ENCODE data around the gene CFAP410. TPM values are rescaled to one million over a fixed set of nuclear protein-coding genes. Genes with fewer than 3 reads are reported as not detected.

The CFAP410 gene
- 13.8 and 15.2 TPM in 2 replicates for total RNA-seq

GRCh38 chr21:44338971-44339910, at the start of gene CFAP410:
CFAP410 (minus strand) TSS chr21:44339390; CDS start chr21:44339194, 196 bp downstream.
- H3K27me3 Mint-ChIP-seq (ENCODE audit: low read depth) = no peaks in the 10 kb centered on the region
- peaks cover 19% of the 10 kb centered on the region for H3K4me1 Mint-ChIP-seq (ENCODE audit: low read depth)
- H3K36me3 Mint-ChIP-seq (ENCODE audit: low read depth) = no peaks in the 10 kb centered on the region
- intact Hi-C loops (cut with micrococcal nuclease) = loop anchor here (2.0 to 5.0 kb wide), 2 partner anchors 38 to 478 kb away; partner anchors contain the start of genes PFKL and SUMO3
- H3K4me3 Mint-ChIP-seq (ENCODE audit: low read depth) = peak within 1 kb of the TSS; percentile 93
- peak within 1 kb of the TSS; percentile 91 for H3K27ac Mint-ChIP-seq
- no peaks in the 10 kb centered on the region for H3K9me3 Mint-ChIP-seq
- peak; percentile 95 for DNase-seq (ENCODE audit: low spot score)

DNA sequence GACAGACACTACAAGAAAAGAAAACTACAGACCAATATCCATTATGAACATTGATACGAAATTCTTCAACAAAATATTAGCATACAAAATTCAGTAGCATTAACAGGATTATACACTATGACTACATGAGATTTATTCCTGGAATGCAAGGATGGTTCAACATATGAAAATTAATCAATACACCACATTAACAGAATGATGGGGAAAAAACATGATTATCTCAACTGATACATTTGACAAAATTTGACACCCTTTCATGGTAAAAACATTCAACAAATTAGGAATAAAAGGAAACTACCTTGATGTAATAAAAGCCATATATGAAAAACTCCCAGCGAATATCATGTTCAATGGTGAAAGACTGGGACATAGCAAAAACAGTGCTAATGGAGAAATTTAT, 45.8 kb upstream of the CFAP410 start:
- DNase-seq (ENCODE audit: low spot score) = no peak
- Mint-ChIP-seq H3K36me3 (ENCODE audit: low read depth) (peaks cover 42% of the 10 kb centered on the region), H3K4me3 (ENCODE audit: low read depth) (no peak overlapping the region), H3K27ac (no peak overlapping the region), H3K4me1 (ENCODE audit: low read depth) (no peaks in the 10 kb centered on the region), H3K9me3 (peaks cover 37% of the 10 kb centered on the region), H3K27me3 (ENCODE audit: low read depth) (no peaks in the 10 kb centered on the region)
- intact Hi-C loops (cut with micrococcal nuclease) = no loop called here

- Mint-ChIP-seq H3K4me3 (ENCODE audit: low read depth) (no peak overlapping the region), H3K36me3 (ENCODE audit: low read depth) (peaks cover 42% of the 10 kb centered on the region), H3K9me3 (peaks cover 37% of the 10 kb centered on the region), H3K27ac (no peak overlapping the region), H3K4me1 (ENCODE audit: low read depth) (no peaks in the 10 kb centered on the region), H3K27me3 (ENCODE audit: low read depth) (no peaks in the 10 kb centered on the region)
- intact Hi-C loops (cut with micrococcal nuclease) = no loop called here
- DNase-seq (ENCODE audit: low spot score) = no peak
Observed at GRCh38 chr21:44383216-44383615, 44.0 kb upstream of the CFAP410 start.

GRCh38 chr21:44382536-44382935, 43.3 kb upstream of the CFAP410 start:
- intact Hi-C loops (cut with micrococcal nuclease) = no loop called here
- Mint-ChIP-seq H3K9me3 (peaks cover 37% of the 10 kb centered on the region), H3K36me3 (ENCODE audit: low read depth) (peaks cover 42% of the 10 kb centered on the region), H3K4me1 (ENCODE audit: low read depth) (no peaks in the 10 kb centered on the region), H3K4me3 (ENCODE audit: low read depth) (no peak overlapping the region), H3K27me3 (ENCODE audit: low read depth) (no peaks in the 10 kb centered on the region), H3K27ac (no peak overlapping the region)
- no peak for DNase-seq (ENCODE audit: low spot score)

GRCh38 chr21:44381874-44382273, 42.7 kb upstream of the CFAP410 start:
- H3K4me1 Mint-ChIP-seq (ENCODE audit: low read depth) = no peaks in the 10 kb centered on the region
- no peak overlapping the region for H3K27ac Mint-ChIP-seq
- intact Hi-C loops (cut with micrococcal nuclease) = no loop called here
- H3K4me3 Mint-ChIP-seq (ENCODE audit: low read depth) = no peak overlapping the region
- no peaks in the 10 kb centered on the region for H3K27me3 Mint-ChIP-seq (ENCODE audit: low read depth)
- DNase-seq (ENCODE audit: low spot score) = no peak
- peaks cover 37% of the 10 kb centered on the region for H3K9me3 Mint-ChIP-seq
- H3K36me3 Mint-ChIP-seq (ENCODE audit: low read depth) = peaks cover 42% of the 10 kb centered on the region

DNA sequence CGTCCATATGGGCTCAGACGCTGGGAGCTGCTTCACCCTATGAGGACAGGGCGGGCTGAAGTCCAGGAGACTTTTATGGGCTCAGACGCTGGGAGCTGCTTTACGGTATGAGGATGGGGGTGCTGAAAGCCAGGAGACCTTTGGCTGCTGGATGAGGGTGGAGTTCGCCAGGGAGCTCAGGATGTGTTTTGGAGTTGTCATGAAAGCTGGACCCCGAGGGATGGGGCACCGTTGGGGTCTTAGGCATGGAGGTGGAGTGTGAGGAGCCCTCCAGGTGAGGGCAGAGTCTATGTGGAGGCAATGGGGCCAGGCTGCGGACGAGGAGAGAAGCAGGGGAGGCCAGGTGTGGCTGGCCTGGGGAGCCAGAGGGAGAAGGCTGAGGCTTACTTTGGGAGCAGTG, 41.7 kb upstream of the CFAP410 start:
- Mint-ChIP-seq H3K4me3 (ENCODE audit: low read depth) (no peak overlapping the region), H3K36me3 (ENCODE audit: low read depth) (peaks cover 44% of the 10 kb centered on the region), H3K9me3 (peaks cover 30% of the 10 kb centered on the region), H3K27me3 (ENCODE audit: low read depth) (no peaks in the 10 kb centered on the region), H3K27ac (no peak overlapping the region), H3K4me1 (ENCODE audit: low read depth) (no peaks in the 10 kb centered on the region)
- no peak for DNase-seq (ENCODE audit: low spot score)
- intact Hi-C loops (cut with micrococcal nuclease) = no loop called here

- H3K36me3 Mint-ChIP-seq (ENCODE audit: low read depth) = peaks cover 45% of the 10 kb centered on the region
- DNase-seq (ENCODE audit: low spot score) = no peak
- no peak overlapping the region for H3K27ac Mint-ChIP-seq
- peaks cover 25% of the 10 kb centered on the region for H3K9me3 Mint-ChIP-seq
- intact Hi-C loops (cut with micrococcal nuclease) = no loop called here
- H3K4me1 Mint-ChIP-seq (ENCODE audit: low read depth) = peaks cover 6% of the 10 kb centered on the region
- H3K4me3 Mint-ChIP-seq (ENCODE audit: low read depth) = no peak overlapping the region
- H3K27me3 Mint-ChIP-seq (ENCODE audit: low read depth) = no peaks in the 10 kb centered on the region
Observed at GRCh38 chr21:44379991-44380865, 41.0 kb upstream of the CFAP410 start.

DNA sequence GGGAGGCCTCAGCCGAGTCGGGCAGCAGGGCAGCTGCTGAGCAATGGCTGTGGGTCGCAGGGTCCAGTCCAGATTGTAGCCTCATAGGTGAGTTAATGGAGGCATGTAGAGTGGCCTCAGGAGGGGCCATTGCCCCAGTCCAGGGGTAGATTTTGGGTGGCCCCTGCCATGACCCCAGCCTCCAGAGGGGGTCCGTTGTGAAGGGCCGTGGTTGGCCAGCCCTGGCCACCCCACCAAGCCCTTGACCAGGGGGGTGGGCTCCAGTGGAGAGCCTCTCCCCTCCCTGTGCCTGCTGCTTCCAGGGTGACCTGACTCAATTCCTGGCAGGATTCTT, 40.3 kb upstream of the CFAP410 start:
- intact Hi-C loops (cut with micrococcal nuclease) = no loop called here
- Mint-ChIP-seq H3K27me3 (ENCODE audit: low read depth) (no peaks in the 10 kb centered on the region), H3K36me3 (ENCODE audit: low read depth) (peaks cover 48% of the 10 kb centered on the region), H3K4me3 (ENCODE audit: low read depth) (no peak overlapping the region), H3K27ac (no peak overlapping the region), H3K9me3 (peaks cover 21% of the 10 kb centered on the region), H3K4me1 (ENCODE audit: low read depth) (peaks cover 11% of the 10 kb centered on the region)
- DNase-seq (ENCODE audit: low spot score) = no peak

DNA sequence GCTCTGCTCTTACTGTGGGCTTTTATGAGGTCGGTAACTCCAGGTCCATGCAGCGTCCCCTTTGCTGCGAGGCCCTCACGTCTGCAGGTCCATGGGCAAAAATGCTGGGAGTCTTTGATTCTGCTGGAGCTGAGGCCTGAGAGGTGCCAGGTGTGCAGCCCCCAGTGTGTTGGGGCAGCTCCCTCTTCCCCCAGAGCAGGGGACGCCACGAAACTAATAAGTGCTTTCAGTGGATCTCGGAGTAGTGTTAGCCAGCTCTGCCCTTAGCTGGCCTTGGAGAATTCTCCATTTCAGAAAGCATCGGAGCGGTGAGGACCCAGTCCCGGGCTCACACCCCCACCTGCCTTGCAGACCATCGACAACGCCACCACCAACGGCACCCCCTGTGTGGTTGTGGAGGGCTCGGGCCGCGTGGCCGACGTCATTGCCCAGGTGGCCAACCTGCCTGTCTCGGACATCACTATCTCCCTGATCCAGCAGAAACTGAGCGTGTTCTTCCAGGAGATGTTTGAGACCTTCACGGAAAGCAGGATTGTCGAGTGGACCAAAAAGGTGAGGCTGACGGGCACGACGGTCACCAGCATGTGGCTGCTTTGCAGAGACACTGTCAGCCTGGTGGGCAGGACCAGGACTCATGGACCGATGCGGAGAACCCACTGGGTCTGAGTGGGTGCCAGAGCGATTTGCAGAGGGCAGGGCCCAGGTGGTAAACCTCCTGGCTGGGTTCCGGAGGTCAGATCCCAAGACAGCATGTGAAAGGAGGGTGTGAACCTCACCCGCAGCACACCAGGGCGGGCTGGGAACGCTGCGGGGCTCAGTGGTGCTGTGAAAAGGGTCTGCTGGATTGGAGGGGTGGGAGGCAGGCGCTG, 39.7 kb upstream of the CFAP410 start:
- intact Hi-C loops (cut with micrococcal nuclease) = no loop called here

DNA sequence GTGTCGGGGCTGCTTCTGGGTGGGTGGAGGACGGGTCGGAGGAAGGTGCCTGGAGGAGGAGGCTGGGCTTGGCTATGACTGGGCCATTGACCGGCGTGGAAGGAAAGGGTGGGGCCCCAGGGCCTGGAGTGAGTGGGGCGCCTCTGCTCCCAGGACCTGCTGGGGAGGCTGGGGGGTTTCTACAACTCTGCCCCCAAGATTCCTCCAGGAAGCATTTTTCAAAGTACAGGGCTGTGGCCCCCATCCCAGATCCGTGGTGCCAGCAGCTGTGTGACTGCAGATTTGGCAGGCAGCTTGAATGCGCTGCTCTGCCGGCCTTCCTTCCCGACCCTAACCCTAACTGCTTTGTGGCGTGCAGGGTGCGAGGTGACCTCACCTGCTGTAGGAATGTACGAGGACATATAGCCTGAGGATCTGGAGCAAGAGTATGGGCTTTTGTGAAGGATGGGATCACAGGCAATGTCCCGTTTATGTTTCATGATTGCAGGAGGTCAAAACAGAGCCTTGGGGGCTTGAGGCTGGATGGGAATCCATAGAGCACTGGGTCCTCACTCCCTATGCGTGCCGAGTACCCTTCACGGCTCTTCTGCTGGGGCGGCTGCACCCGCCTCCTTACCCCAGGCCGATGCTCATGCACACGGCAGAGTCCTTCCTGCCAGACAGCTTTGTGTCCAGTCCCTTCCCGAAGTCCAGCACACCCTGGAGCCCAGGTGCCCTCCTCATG, 38.9 kb upstream of the CFAP410 start:
- no peak overlapping the region for H3K27ac Mint-ChIP-seq
- intact Hi-C loops (cut with micrococcal nuclease) = no loop called here
- no peak for DNase-seq (ENCODE audit: low spot score)
- H3K4me1 Mint-ChIP-seq (ENCODE audit: low read depth) = peaks cover 17% of the 10 kb centered on the region
- no peak overlapping the region for H3K4me3 Mint-ChIP-seq (ENCODE audit: low read depth)
- peaks cover 10% of the 10 kb centered on the region for H3K9me3 Mint-ChIP-seq
- peaks cover 46% of the 10 kb centered on the region for H3K36me3 Mint-ChIP-seq (ENCODE audit: low read depth)
- no peaks in the 10 kb centered on the region for H3K27me3 Mint-ChIP-seq (ENCODE audit: low read depth)

More for the DNA sequence above, 39.7 kb upstream of the CFAP410 start:
- H3K9me3 Mint-ChIP-seq = peaks cover 15% of the 10 kb centered on the region
- no peak overlapping the region for H3K4me3 Mint-ChIP-seq (ENCODE audit: low read depth)
- DNase-seq (ENCODE audit: low spot score) = no peak
- H3K36me3 Mint-ChIP-seq (ENCODE audit: low read depth) = peaks cover 48% of the 10 kb centered on the region
- H3K4me1 Mint-ChIP-seq (ENCODE audit: low read depth) = peaks cover 12% of the 10 kb centered on the region
- no peak overlapping the region for H3K27ac Mint-ChIP-seq
- no peaks in the 10 kb centered on the region for H3K27me3 Mint-ChIP-seq (ENCODE audit: low read depth)

DNA sequence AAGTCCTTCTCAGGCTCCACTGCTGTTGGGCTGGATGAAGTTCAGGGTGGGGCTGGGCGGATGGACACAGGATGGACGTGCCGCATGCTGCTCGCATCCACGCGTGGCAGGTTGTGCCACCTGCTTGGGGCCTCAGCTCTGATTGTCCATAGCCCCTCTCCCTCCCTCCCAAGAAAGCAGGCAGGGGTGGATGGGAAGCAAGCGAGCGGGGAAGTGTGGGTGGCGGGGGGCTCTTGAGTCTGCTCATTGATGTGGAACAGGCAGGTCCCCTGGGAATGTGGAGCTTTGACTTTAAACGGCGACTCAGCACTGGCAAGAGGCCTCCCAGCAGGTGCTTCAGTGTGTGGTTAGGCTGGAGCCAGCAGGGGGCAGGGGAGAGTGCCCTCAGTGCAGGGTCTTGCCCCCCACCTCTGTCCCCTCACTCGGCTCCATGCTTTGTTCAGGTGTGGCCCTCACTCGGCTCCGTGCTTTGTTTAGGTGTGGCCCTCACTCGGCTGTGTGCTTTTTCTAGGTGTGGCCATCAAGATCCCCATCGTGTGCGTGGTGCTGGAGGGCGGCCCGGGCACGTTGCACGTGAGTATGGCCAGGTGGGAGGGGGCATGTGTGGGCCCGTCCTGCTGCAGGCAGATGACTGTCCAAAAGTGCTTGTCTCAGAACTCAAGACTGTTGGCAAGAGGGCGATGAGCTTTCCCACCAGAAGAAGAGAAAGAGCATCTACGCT, 38.2 kb upstream of the CFAP410 start:
- intact Hi-C loops (cut with micrococcal nuclease) = no loop called here
- Mint-ChIP-seq H3K4me1 (ENCODE audit: low read depth) (peaks cover 19% of the 10 kb centered on the region), H3K36me3 (ENCODE audit: low read depth) (peaks cover 39% of the 10 kb centered on the region), H3K9me3 (peaks cover 10% of the 10 kb centered on the region), H3K27ac (no peak overlapping the region), H3K4me3 (ENCODE audit: low read depth) (no peak overlapping the region), H3K27me3 (ENCODE audit: low read depth) (no peaks in the 10 kb centered on the region)
- DNase-seq (ENCODE audit: low spot score) = no peak

All from activated T-helper 2 cell treated with anti-CD3 and anti-CD28 coated beads, Interferon-gamma antibody, Interleukin-2, Interleukin-4, amounts not matched to agents 10 μg/mL and 5 μg/mL and 100 μg/mL, durations not matched to agents 14 hours and 24 hours and 36 hours (primary cell).